Esophagus muscularis mucosa (tissue), 4 donors: ENCODE results near the gene PCDHGA12. TPM values are rescaled to one million over a fixed set of nuclear protein-coding genes. Genes with fewer than 3 reads are reported as not detected.
A peak's percentile ranks its signal among the peaks of the same experiment; 100 is the strongest.

Experiments
- DNase-seq: peaks from one replicate; pipeline ENCODE4 v3.0.0-alpha.2; 2017; ENCODE audit errors: extremely low spot score
- H3K27ac ChIP-seq, 4 donors: fragments of 200-600 bp; sonication (generic); replicated peaks in 1 of 4; 1 replicate in 3 of 4; 2 replicates in 1 of 4; pipeline ENCODE4 v1.5.1; 2016 to 2019; ENCODE audit warnings: mild to moderate bottlenecking in 1 of 4
- H3K27me3 ChIP-seq, 4 donors: fragments of 200-600 bp; sonication (generic); one replicate each; pipeline versions ENCODE4 v1.5.1 to v1.6.0; 2016 to 2019
- H3K36me3 ChIP-seq, 4 donors: fragments of 200-600 bp; sonication (generic); one replicate each; pipeline ENCODE4 v1.5.1; 2016 to 2019
- H3K4me1 ChIP-seq, 4 donors: fragments of 200-600 bp; sonication (generic); one replicate each; pipeline ENCODE4 v1.5.1; 2016 to 2019
- H3K4me3 ChIP-seq, 4 donors: fragments of 200-600 bp; sonication (generic); 1 replicate in 2 of 4; 2 replicates in 2 of 4; pipeline ENCODE4 v1.5.1; 2016 to 2019; ENCODE audit warnings: mild to moderate bottlenecking in 4 of 4, moderate library complexity in 1 of 4
- H3K9me3 ChIP-seq, 4 donors: fragments of 200-600 bp; sonication (generic); 1 replicate in 3 of 4; 2 replicates in 1 of 4; pipeline ENCODE4 v1.5.1; 2016 to 2019
- EP300 ChIP-seq: sonication (generic); formaldehyde crosslinking; IDR thresholded peaks from one replicate; pipeline ENCODE4 v1.6.1; 2017; ENCODE audit warnings: antibody characterized with exemption
- POLR2A ChIP-seq: fragments of 450-650 bp; IDR thresholded peaks from one replicate; pipeline ENCODE4 v1.6.1; 2017; ENCODE audit warnings: antibody characterized with exemption, moderate library complexity, mild to moderate bottlenecking, low read depth
- POLR2AphosphoS5 ChIP-seq, 2 donors: sonication (generic); formaldehyde crosslinking; IDR thresholded peaks; one replicate each; pipeline ENCODE4 v1.6.1; 2017; ENCODE audit warnings: antibody characterized with exemption in 2 of 2
- WGBS: methylation state at CpG from one replicate; pipeline ENCODE4 v1.1.5; 2018; 5-methylcytosine and 5-hydroxymethylcytosine counted together
- intact Hi-C: fragments of 100-400 bp; cut with DNase I; formaldehyde crosslinking; loops from one replicate; pipeline ENCODE4 v1.15.1; 2023
- total RNA-seq, 4 donors: library from RNA; depleted of rRNA; stranded (reverse); fragments of >200 nt; gene quantifications; one replicate each; pipeline versions ENCODE4 v1.1.0 to v1.2.1, GENCODE V29; 2016
- TF ChIP-seq, protein P1 (sequence below), 3 experiments: fragments of 200-600 bp in 2 of 3; fragments of 450-650 bp in 1 of 3; sonication (generic) in 2 of 3; IDR thresholded peaks; one replicate each; pipeline ENCODE4 v1.5.1; 2017 to 2019; ENCODE audit warnings: antibody characterized with exemption in 3 of 3, mild to moderate bottlenecking in 2 of 3, moderate library complexity in 1 of 3

Gene PCDHGA12
- 10 to 100 TPM in 3 of 4 donors, 1 to 10 TPM in 1; 7.6 to 13.7 (median 11.6) TPM for total RNA-seq

DNA sequence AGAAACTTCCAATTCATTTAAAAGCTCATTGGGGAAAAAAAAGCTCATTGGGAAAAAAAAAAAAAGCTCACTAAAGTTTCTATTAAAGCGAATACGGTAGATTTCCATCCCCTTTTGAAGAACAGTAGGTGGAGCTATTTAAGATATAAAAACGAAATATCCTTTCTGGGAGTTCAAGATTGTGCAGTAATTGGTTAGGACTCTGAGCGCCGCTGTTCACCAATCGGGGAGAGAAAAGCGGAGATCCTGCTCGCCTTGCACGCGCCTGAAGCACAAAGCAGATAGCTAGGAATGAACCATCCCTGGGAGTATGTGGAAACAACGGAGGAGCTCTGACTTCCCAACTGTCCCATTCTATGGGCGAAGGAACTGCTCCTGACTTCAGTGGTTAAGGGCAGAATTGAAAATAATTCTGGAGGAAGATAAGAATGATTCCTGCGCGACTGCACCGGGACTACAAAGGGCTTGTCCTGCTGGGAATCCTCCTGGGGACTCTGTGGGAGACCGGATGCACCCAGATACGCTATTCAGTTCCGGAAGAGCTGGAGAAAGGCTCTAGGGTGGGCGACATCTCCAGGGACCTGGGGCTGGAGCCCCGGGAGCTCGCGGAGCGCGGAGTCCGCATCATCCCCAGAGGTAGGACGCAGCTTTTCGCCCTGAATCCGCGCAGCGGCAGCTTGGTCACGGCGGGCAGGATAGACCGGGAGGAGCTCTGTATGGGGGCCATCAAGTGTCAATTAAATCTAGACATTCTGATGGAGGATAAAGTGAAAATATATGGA is at the start of gene PCDHGA12:
Gene PCDHGA12 (plus strand): TSS at position 176 of the 782 bp plus-strand sequence. CDS start 253 bp downstream, at position 429.
- H3K27me3 ChIP-seq, result no peaks in the 10 kb centered on the region
- peaks cover 0 to 15% (median 6%) of the 10 kb centered on the region in 4 donors for H3K36me3 ChIP-seq
- H3K4me3 ChIP-seq, result peak within 1 kb of the TSS; percentile 38 to 47 (median 41)
- no peak for DNase-seq
- no peaks in the 10 kb centered on the region for H3K4me1 ChIP-seq
- TF ChIP-seq POLR2AphosphoS5 (IDR thresholded peaks at IDR 0.05), result no peak
- TF ChIP-seq, protein P1, sequence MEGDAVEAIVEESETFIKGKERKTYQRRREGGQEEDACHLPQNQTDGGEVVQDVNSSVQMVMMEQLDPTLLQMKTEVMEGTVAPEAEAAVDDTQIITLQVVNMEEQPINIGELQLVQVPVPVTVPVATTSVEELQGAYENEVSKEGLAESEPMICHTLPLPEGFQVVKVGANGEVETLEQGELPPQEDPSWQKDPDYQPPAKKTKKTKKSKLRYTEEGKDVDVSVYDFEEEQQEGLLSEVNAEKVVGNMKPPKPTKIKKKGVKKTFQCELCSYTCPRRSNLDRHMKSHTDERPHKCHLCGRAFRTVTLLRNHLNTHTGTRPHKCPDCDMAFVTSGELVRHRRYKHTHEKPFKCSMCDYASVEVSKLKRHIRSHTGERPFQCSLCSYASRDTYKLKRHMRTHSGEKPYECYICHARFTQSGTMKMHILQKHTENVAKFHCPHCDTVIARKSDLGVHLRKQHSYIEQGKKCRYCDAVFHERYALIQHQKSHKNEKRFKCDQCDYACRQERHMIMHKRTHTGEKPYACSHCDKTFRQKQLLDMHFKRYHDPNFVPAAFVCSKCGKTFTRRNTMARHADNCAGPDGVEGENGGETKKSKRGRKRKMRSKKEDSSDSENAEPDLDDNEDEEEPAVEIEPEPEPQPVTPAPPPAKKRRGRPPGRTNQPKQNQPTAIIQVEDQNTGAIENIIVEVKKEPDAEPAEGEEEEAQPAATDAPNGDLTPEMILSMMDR (IDR thresholded peaks at IDR 0.05), result peak in 2 of 3 experiments; percentile 41 to 42
- no peak for TF ChIP-seq POLR2A
- peak within 1 kb of the TSS in 2 of 4 donors; percentile 20 to 31 for H3K27ac ChIP-seq
- intact Hi-C loops, result no loop called here
- peaks cover 32 to 100% (median 97%) of the 10 kb centered on the region in 4 donors for H3K9me3 ChIP-seq
- 21% methylated on average over 29 of the region's 33 CpGs for WGBS

DNA sequence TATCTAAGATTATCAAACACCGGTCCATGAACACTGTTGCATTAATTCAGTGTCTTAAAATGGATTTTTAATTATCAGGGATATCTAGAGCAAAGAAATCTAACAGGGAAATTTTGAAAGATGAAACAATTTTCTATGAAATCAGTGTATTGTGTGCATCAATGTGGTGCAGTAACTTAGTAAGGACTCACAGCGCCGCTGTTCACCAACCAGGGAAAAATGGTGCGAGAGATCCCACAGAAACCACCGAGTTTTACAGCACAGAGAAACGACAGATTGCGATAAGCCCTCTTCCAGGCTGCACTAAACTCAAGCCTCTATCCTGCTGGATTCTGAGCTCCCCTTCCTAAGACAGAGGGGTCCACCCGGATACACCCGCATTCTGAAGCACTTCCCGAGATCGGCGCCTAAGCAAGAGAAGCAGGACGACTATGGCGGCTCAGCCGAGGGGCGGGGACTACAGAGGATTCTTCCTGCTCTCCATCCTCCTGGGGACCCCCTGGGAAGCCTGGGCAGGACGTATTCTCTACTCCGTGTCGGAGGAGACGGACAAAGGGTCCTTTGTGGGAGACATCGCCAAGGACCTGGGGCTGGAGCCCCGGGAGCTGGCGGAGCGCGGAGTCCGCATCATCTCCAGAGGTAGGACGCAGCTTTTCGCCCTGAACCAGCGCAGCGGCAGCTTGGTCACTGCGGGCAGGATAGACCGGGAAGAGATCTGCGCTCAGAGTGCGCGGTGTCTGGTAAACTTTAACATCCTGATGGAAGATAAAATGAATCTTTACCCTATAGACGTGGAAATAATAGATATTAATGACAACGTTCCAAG is 47.6 kb upstream of the PCDHGA12 start, which contains the start of gene PCDHGA7:
Gene PCDHGA7 (plus strand): TSS at position 274 of the 826 bp plus-strand sequence. CDS start 158 bp downstream, at position 432.
- Histone ChIP-seq H3K36me3 (peaks cover 0 to 11% (median 6%) of the 10 kb centered on the region in 4 donors), H3K4me3 (peak within 1 kb of the TSS; percentile 12 to 45 (median 18)), H3K27me3 (peaks cover 0 to 4% (median 0%) of the 10 kb centered on the region in 4 donors), H3K4me1 (no peaks in the 10 kb centered on the region), H3K9me3 (peaks cover 5 to 99% (median 97%) of the 10 kb centered on the region in 4 donors), H3K27ac (no peak within 1 kb of the TSS)
- no peak for DNase-seq
- TF ChIP-seq POLR2A (no peak), POLR2AphosphoS5 (IDR thresholded peaks at IDR 0.05) (no peak), EP300 (no peak)
- TF ChIP-seq, protein P1 (IDR thresholded peaks at IDR 0.05), result peak in 1 of 3 experiments; percentile 3
- 13% methylated on average over 30 of the region's 37 CpGs for WGBS
- intact Hi-C loops, result no loop called here

DNA sequence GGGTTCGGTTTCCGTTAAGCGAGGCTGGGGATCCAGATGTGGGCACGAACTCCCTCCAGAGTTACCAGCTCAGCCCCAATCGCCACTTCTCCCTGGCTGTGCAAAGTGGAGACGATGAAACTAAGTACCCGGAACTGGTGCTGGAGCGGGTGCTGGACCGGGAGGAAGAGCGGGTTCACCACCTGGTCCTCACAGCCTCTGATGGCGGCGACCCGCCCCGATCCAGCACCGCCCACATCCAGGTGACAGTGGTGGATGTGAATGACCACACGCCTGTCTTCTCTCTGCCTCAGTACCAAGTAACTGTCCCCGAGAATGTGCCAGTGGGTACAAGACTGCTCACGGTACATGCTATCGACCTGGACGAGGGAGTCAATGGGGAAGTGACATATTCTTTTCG is 47.0 kb upstream of the PCDHGA12 start:
- intact Hi-C loops, result no loop called here
- Histone ChIP-seq H3K27me3 (peaks cover 0 to 4% (median 0%) of the 10 kb centered on the region in 4 donors), H3K9me3 (peaks cover 5 to 95% (median 94%) of the 10 kb centered on the region in 4 donors), H3K4me1 (no peaks in the 10 kb centered on the region), H3K4me3 (peak overlapping the region in 3 of 4 donors; percentile 14 to 45 (median 22)), H3K36me3 (peaks cover 0 to 11% (median 6%) of the 10 kb centered on the region in 4 donors), H3K27ac (no peak overlapping the region)
- WGBS, result 30% methylated on average over 21 of the region's 21 CpGs
- TF ChIP-seq EP300 (no peak), POLR2AphosphoS5 (IDR thresholded peaks at IDR 0.05) (no peak), POLR2A (no peak)
- TF ChIP-seq, protein P1 (IDR thresholded peaks at IDR 0.05), result no peak
- no peak for DNase-seq

DNA sequence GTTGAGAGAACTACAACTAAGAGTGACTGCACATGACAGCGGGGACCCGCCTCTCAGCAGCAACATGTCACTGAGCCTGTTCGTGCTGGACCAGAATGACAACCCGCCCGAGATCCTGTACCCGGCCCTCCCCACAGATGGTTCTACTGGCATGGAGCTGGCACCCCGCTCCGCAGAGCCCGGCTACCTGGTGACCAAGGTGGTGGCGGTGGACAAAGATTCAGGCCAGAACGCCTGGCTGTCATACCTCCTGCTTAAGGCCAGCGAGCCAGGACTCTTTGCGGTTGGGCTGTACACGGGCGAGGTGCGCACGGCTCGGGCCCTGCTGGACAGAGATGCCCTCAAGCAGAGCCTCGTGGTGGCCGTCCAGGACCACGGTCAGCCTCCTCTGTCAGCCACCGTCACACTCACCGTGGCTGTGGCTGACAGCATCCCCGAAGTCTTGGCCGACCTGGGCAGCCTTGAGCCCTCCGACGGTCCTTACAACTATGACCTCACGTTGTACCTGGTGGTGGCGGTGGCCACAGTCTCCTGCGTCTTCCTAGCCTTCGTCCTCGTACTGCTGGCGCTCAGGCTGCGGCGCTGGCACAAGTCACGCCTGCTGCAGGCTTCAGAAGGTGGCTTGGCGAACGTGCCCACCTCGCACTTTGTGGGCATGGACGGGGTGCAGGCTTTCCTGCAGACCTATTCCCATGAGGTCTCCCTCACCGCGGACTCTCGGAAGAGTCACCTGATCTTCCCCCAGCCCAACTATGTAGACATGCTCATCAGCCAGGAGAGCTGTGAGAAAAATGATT is 45.6 kb upstream of the PCDHGA12 start:
- Histone ChIP-seq H3K36me3 (peaks cover 0 to 13% (median 9%) of the 10 kb centered on the region in 4 donors), H3K9me3 (peaks cover 5 to 97% (median 95%) of the 10 kb centered on the region in 4 donors), H3K27ac (no peak overlapping the region), H3K27me3 (peaks cover 0 to 8% (median 0%) of the 10 kb centered on the region in 4 donors), H3K4me1 (no peaks in the 10 kb centered on the region), H3K4me3 (no peak overlapping the region)
- intact Hi-C loops, result no loop called here
- TF ChIP-seq EP300 (no peak), POLR2AphosphoS5 (IDR thresholded peaks at IDR 0.05) (no peak), POLR2A (no peak)
- TF ChIP-seq, protein P1 (IDR thresholded peaks at IDR 0.05), result no peak
- WGBS, result 47% methylated on average over 22 of the region's 43 CpGs
- no peak for DNase-seq
